Measurements from ENCODE around the gene CALML3. TPM values are rescaled to one million over a fixed set of nuclear protein-coding genes. Genes with fewer than 3 reads are reported as not detected.

CALML3 gene
- total RNA-seq, 2 experiments from 2014 or later = not detected

- Histone ChIP-seq H3K9me3 (ENCODE audit: low read length) (no peaks in the 10 kb centered on the region), H3K36me3 (ENCODE audit: insufficient read depth, low read length) (no peaks in the 10 kb centered on the region), H3K9me2 (ENCODE audit: insufficient read depth, low read length) (no peaks in the 10 kb centered on the region), H3K4me3 (ENCODE audit: low read depth, low read length, poor library complexity, severe bottlenecking) (no peak overlapping the region), H4K20me1 (ENCODE audit: insufficient read depth, low read length) (no peaks in the 10 kb centered on the region), H3K4me1 (ENCODE audit: insufficient read depth, low read length, poor library complexity, severe bottlenecking) (peaks cover 33% of the 10 kb centered on the region), H3K27ac (ENCODE audit: low read depth, low read length, poor library complexity, severe bottlenecking) (no peak overlapping the region), H3K79me2 (ENCODE audit: insufficient read depth, low read depth, low read length) (no peaks in the 10 kb centered on the region), H2AFZ (ENCODE audit: low read length) (no peak overlapping the region), H3K4me2 (ENCODE audit: low read length) (no peak overlapping the region)
- DNase-seq (ENCODE audit: low spot score) = peak; percentile 25
- ChIA-PET CTCF (ENCODE audit: unreplicated experiment) (no interaction called here), POLR2A (no interaction called here)
- TF ChIP-seq CTCF (conservative IDR thresholded peaks at IDR 0.05; ENCODE audit: low read length) (no peak), EZH2phosphoT487 (IDR thresholded peaks at IDR 0.05; ENCODE audit: borderline replicate concordance, low read depth, low read length) (no peak)
- intact Hi-C loops (cut with micrococcal nuclease; ENCODE audit: unreplicated experiment) = no loop called here
- BruUV-seq (replicated peaks) = no TSS peak
Measured at GRCh38 chr10:5573968-5574641, 49.3 kb downstream of the CALML3 start.

GRCh38 chr10:5574642-5575131 lies 49.9 kb downstream of the CALML3 start:
- H3K9me3 ChIP-seq (ENCODE audit: low read length) = peaks cover 4% of the 10 kb centered on the region; the same call in 1 of the 2 replicates
- H3K79me2 ChIP-seq (ENCODE audit: insufficient read depth, low read depth, low read length) = no peaks in the 10 kb centered on the region
- intact Hi-C loops (cut with micrococcal nuclease; ENCODE audit: unreplicated experiment) = no loop called here
- no peak overlapping the region for H2AFZ ChIP-seq (ENCODE audit: low read length)
- DNase-seq (ENCODE audit: low spot score) = no peak
- H3K27ac ChIP-seq (ENCODE audit: low read depth, low read length, poor library complexity, severe bottlenecking) = no peak overlapping the region
- H3K4me1 ChIP-seq (ENCODE audit: insufficient read depth, low read length, poor library complexity, severe bottlenecking) = peaks cover 33% of the 10 kb centered on the region
- no peaks in the 10 kb centered on the region; the same call in 1 of the 2 replicates for H3K36me3 ChIP-seq (ENCODE audit: insufficient read depth, low read length)
- no peak overlapping the region for H3K4me3 ChIP-seq (ENCODE audit: low read depth, low read length, poor library complexity, severe bottlenecking)
- no TSS peak for BruUV-seq (replicated peaks)
- no peaks in the 10 kb centered on the region for H4K20me1 ChIP-seq (ENCODE audit: insufficient read depth, low read length)
- CTCF ChIA-PET (ENCODE audit: unreplicated experiment) = no interaction called here
- no peaks in the 10 kb centered on the region for H3K9me2 ChIP-seq (ENCODE audit: insufficient read depth, low read length)
- H3K4me2 ChIP-seq (ENCODE audit: low read length) = no peak overlapping the region
- POLR2A ChIA-PET = no interaction called here
- TF ChIP-seq CTCF (conservative IDR thresholded peaks at IDR 0.05; ENCODE audit: low read length) (no peak), EZH2phosphoT487 (IDR thresholded peaks at IDR 0.05; ENCODE audit: borderline replicate concordance, low read depth, low read length) (no peak)

GRCh38 chr10:5575144-5575481 lies 50.4 kb downstream of the CALML3 start:
- DNase-seq (ENCODE audit: low spot score) = no peak
- Histone ChIP-seq H3K79me2 (ENCODE audit: insufficient read depth, low read depth, low read length) (no peaks in the 10 kb centered on the region), H3K9me3 (ENCODE audit: low read length) (peaks cover 5% of the 10 kb centered on the region), H3K4me1 (ENCODE audit: insufficient read depth, low read length, poor library complexity, severe bottlenecking) (peaks cover 35% of the 10 kb centered on the region), H3K36me3 (ENCODE audit: insufficient read depth, low read length) (no peaks in the 10 kb centered on the region; the same call in 1 of the 2 replicates), H4K20me1 (ENCODE audit: insufficient read depth, low read length) (no peaks in the 10 kb centered on the region), H3K27ac (ENCODE audit: low read depth, low read length, poor library complexity, severe bottlenecking) (no peak overlapping the region), H2AFZ (ENCODE audit: low read length) (no peak overlapping the region), H3K9me2 (ENCODE audit: insufficient read depth, low read length) (no peaks in the 10 kb centered on the region), H3K4me2 (ENCODE audit: low read length) (no peak overlapping the region), H3K4me3 (ENCODE audit: low read depth, low read length, poor library complexity, severe bottlenecking) (no peak overlapping the region)
- no TSS peak for BruUV-seq (replicated peaks)
- ChIA-PET POLR2A (no interaction called here), CTCF (ENCODE audit: unreplicated experiment) (no interaction called here)
- intact Hi-C loops (cut with micrococcal nuclease; ENCODE audit: unreplicated experiment) = no loop called here
- TF ChIP-seq EZH2phosphoT487 (IDR thresholded peaks at IDR 0.05; ENCODE audit: borderline replicate concordance, low read depth, low read length) (no peak), CTCF (conservative IDR thresholded peaks at IDR 0.05; ENCODE audit: low read length) (no peak)
